ENCODE results near the gene DDC.

DNA sequence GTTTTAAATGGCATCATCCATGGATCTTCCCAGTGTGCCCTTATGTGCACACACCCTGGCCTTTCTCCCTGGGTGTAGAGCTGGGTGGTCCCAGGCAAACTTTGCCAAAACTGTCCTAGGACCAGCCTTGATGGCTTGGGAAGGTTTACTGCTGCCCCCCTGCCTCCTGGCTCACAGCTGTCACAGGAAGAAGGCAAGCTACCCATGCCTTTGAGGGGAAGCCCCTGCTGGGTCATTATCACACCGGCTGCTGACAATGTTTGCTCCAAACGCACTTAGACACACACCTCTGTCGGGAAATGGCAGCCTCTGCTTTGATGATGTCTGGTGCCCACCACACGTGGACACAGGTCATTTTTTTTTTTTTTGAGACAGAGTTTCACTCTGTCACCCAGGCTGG lies 89.9 kb downstream of the DDC start:
- TF ChIP-seq, protein P1, sequence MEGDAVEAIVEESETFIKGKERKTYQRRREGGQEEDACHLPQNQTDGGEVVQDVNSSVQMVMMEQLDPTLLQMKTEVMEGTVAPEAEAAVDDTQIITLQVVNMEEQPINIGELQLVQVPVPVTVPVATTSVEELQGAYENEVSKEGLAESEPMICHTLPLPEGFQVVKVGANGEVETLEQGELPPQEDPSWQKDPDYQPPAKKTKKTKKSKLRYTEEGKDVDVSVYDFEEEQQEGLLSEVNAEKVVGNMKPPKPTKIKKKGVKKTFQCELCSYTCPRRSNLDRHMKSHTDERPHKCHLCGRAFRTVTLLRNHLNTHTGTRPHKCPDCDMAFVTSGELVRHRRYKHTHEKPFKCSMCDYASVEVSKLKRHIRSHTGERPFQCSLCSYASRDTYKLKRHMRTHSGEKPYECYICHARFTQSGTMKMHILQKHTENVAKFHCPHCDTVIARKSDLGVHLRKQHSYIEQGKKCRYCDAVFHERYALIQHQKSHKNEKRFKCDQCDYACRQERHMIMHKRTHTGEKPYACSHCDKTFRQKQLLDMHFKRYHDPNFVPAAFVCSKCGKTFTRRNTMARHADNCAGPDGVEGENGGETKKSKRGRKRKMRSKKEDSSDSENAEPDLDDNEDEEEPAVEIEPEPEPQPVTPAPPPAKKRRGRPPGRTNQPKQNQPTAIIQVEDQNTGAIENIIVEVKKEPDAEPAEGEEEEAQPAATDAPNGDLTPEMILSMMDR (IDR thresholded peaks at IDR 0.05), result no peak
- no peak for TF ChIP-seq EZH2 (IDR thresholded peaks at IDR 0.05; ENCODE audit: borderline replicate concordance, insufficient read depth, low read depth, low read length, poor library complexity, severe bottlenecking)
